Fibroblast of peridontal ligament (primary cell): ENCODE measurements around the gene AQP12B.

ENCODE experiments used
- DNase-seq: peaks from one replicate; pipeline ENCODE4 v3.0.0-alpha.2; 2010; ENCODE audit errors: extremely low read depth

Gene AQP12B

DNA sequence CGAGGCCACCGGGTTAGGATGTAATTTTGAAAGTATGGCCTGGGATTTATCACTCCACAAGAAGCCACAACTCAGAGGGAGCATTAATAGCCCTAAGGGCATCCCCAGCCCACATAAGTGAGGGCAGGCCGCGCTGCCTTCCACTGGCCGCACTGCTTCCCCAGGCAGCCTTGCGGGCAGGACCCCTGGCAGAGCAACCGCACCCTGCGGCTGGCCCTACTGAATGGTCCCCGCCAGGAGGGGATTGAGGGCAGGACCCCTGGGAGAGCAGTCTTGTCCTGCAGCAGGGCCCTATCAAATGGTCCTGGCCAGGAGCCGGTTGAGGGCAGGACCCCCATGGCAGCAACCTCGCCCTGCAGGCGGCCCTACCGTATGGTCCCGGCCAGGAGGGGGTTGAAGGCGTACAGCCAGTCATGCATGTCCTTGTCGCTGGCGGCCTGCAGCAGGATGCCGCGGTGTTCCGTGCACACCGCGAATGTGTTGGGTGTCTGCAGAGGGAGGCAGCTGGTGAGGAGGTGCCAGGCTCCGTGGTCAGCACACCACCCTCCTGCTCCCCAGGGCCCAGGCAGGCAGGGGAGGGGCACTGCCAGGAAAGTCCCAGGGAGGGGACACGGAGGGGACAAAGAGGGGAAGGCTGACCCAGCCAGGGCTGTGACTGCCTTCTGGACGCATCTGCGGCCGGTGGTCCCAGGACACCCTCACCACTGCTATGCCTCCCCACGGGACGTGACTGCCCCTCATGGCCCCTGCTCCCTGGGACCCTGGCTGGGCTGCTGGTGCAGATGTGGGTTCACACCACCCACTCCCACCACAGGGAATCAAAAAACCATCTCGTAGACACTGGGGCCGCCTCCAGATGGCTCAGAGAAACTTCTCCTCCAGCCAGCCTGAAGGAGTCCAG is 35.2 kb upstream of the AQP12B start:
- DNase-seq, result no peak

DNA sequence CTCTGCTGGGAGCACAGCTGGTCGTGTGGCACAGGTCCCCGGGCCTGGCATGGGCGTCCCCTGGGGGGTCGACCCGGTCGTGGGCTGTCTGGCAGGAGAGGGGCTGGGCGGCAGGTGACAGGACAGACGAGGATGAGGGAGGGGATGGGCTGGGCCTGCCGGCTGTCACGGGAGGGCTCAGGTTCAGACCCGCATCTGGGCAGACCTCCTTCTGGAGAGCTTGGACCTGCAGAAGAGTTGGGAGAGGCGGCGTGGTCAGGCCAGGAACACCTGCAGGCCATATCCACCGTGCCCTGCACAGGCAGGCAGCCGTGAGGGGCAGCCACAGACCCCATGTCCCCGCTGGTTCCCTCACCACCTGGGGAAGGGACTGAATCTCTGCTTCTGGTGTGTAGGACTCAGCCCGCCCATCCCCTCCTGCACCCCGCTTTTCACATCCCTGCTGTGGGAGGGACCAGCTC is 34.5 kb upstream of the AQP12B start:
- no peak for DNase-seq

DNA sequence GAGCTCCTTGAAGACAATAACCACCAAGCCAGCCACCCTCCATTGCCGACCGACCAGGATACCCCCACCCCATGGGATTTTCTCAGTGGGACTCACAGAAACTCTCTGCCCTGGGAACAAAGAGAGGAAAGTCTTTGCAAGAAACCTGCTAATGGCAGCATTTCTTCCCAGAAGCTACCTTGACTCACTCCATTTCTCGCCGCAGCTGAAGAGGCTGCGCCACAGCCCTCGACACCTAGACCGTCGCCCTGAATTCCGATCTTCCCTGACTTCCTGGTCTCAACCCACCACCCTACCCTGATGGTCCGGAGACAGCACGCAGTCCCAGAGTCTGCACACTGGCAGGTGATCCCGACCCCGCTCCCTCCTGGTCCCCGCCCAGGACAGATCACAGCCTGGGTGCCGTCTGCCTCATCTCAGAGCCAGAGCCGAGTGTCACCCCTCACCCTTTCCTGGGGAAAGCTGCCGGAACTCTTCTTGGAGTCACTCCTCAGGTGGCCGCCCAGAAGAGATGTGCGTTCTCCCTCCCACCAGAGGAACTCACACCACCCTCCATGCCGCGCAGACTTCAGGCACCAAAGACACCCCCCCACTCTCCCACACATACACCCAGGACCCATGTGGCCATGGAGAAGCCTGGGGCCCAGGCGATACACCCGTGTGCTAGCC is 33.6 kb upstream of the AQP12B start:
- no peak for DNase-seq

DNA sequence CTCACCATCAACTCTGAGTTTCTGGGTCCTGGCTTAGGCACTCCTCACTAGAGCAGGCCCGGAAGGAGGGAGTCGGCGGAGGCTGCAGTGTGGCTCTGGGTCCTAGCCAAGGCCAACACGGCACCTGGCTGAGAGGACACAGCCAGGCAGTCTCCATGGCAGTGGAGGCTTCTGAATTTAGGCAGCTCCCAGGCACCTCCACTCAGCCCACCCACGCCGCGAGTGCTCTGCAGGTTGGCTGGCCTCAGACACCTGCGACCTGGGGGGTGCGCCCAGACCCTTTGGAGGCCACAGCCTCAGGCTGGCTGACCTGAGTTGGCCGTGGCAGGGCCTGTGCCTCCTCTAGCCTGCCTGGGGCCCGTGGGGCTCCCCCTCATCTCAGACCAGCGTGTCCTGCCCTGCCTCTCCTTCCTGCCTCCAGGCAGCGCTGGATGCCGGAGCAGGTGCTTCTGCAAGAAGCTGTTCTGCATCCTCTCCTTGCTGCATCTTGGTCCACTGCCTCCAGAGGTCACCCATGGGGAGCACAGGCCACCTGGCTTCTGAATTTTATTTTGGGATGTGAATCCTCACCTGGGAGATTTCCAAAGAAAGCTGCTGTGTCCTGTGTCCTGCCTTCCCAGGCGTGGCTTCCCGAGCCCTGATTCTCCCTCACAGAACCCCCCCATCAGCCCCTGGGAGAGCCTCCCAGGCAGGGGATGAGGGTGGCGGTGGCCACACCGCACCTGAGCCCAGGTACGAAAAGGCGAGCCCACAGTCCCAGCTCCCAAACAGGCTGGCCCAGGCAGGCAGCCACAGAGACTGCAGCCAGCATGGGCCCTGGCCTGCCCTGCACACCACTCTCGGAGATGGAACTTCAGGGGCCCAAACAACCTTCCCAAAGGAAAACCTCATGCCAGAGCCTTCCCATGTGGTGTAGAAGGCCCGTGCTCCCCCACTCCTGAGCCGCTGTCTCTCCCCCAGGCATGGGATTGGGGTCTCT is 32.4 kb upstream of the AQP12B start:
- no peak for DNase-seq

DNA sequence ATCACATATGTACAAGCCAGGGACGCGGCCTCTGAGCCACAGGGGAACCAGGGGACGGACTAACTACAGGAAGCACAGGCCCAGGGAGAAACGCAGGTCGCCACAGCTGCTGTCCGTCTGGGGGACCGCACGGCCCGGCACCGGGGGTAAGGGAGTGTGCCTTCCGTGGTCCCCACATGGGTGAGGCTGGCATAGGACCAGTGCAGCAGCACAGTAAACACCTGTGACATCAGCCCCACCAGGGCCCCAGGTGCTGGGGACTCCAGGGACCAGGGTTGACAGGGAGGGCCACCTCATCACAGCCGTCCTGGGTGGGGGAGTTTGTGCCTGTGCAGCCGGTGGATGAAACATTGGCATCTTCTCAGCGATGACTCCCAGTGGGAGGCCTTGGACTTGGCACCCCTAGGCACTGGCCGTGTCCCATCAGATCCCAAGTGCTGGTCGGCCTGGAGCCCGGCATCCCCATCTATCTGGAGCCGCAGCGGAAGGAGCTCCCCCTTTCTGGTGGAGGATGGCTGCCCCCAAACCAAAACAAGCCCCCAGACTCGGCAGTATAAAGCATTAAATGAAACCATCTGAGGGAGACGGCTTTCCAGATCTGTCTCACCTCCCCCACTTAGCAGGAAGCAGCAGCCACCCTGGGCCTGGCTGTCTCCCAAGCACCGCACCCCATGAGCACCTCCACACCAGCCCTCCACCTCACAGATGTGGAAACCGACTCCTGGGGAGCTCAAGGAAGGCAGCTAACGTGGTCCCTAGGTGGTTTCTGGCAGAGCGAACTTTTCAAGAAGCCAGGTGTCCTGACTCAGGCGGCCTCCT is 31.5 kb upstream of the AQP12B start:
- DNase-seq, result no peak

DNA sequence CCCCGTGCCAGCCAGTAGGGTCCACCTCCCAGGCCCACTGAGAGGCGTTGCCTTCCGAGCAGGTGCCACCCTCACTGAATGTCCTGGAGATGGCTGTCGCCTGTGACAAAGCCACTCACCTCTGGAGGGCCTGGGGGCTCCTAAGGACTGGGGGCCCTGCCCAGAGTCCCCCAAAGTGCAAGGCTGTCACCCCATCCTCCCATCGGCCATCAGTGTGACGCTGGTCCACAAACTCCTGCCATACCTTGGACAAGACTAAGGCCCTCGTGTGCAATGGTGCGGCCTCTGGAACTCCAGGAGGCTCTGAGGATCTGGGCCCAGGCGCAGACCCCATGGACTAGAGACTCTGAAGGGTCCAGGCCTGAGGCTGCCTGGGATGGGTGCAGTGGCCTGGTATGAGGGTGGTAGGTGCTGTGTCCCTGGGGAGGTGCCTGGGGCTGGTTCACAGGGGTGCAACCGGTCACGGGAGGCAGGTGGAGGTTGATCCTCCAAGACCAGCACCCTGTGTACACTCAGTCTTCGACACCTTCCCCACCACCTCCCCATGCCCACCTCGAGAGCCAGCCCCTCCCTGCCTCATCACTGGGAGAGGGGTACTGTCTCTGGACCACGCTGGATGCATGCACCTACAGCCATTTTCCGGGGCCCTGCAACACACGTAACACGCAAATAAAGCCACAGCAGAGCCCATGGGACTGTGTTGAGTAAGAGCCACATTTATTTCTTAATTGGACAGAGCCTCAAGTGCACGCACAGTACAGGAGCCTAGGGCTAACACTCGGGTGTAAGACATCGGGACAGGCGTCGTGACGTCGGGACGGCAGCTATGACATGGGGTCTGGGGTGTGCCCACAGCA is 30.6 kb upstream of the AQP12B start:
- DNase-seq, result no peak

DNA sequence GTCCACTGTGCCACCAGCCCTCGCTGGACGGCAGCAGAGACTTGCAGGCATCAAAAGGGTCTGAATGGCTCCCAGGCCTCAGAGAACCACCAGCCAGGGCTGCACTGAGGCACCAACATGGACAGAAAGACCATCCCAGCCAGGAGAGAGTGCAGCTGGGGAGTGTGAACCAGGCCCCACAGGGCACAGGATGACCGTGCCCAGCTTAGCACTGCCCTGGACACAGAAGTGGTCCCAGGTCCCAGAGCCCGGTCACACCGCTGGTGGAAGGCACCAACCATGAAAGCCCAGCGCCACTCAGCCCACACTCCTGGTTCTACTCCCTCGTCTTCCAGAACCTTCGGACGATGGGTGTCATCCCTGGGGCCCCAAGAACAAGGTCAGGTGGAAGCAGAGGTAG is 29.4 kb upstream of the AQP12B start:
- DNase-seq, result no peak

DNA sequence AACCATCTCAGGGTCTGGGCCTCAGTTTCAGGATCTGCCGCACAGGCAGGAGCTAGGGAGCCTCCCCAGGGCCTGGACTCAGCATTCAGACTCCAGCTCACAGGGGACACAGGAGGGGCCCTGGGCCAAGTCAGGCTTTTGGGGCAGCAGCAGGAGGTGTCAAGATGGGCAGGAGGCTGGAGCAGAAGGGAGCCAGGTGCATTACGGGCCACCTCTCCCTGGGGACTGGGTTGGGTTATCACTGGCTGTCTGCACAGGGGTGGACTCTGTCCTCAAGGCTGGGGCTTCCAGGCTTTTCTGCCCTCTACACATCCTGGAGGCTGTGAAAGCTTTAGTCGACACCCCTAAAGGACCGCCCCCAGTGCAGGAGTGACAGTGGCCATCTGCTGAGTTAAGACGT is 29.0 kb upstream of the AQP12B start:
- no peak for DNase-seq

DNA sequence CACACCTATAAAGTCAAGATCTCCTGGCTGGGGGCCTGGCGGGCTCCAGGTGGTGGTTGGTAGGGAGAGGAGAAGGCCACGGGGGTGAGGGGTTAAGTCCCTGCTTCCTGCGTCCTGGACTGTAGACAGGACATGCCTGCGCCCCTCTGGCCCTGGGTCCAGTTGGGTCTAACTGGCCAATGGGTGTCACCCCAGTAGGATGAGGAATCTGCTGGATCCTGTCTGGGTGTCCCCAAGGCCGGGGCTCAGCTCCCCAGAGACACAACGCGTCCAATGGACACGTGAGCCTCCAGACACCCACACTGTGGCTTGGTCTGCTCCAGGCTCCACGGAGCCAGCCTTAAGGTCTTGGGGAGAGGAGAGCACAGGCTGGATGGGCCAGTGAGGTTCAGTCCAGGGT is 28.6 kb upstream of the AQP12B start:
- no peak for DNase-seq

DNA sequence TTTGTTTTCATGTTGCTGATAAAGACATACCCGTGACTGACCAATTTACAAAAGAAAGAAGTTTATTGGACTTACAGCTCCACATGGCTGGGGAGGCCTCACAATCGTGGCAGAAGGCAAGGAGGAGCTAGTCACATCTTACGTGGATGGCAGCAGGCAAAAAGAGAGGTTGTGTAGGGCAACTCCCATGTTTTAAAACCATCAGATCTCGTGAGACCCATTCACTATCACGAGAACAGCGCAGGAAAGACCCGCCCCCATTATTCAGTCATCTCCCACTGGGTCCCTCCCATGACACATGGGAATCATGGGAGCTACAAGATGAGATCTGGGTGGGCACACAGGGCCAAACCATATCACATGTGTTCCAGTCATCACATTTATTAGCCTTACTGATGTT is 25.8 kb upstream of the AQP12B start:
- DNase-seq, result no peak

DNA sequence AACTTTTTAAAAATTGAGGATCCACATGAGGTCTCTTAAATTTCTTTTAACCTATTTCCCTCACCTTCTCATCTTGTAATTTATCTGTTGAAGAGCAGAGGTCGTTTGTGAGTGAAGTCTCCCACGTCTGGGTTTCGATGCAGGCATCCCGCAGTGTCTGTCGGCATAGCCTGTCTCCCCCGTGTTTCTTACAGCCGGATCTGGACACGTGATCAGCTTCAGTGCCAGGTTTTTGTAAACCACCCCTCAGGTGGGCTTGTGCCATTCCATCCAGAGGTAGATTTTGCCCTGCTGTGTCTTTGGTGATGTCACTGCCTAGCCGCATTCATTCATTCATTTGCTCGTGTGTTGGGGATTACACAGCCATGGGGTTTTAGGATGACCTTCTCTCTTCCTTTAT is 25.1 kb upstream of the AQP12B start:
- no peak for DNase-seq

DNA sequence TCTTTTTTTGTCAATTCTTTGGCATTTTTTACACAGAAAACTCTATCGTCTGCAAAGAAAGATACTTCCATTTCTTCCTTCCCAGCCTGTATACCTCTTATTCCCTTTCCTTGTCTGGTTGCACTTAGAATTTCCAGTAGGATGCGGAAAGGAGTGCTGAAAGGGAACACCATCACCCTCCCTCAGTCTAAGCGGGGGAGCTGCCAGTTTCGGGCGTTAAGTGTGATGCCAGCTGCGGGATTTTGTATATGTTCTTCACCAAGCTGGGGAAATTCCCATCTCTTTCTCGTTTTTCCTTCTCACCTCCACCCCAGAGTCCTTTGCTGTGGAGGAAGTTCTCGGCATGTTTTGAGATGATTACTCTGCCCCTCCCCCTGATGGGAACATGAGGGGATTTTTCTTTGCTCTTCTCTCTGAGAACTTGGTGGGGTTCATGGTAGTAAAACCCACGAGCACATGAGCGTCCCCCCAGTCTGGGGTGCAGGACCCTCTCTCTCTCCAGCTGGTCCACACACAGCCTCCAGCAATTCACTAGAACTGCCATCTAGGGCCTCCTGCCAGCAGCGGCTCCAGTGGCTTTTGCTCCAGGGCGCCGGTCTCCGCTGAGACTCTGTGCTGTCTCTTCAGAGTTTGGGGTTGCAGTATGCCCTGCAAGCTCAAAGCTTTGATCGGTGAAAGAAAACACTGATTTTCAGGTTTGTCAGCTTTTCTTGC is 24.5 kb upstream of the AQP12B start:
- no peak for DNase-seq

DNA sequence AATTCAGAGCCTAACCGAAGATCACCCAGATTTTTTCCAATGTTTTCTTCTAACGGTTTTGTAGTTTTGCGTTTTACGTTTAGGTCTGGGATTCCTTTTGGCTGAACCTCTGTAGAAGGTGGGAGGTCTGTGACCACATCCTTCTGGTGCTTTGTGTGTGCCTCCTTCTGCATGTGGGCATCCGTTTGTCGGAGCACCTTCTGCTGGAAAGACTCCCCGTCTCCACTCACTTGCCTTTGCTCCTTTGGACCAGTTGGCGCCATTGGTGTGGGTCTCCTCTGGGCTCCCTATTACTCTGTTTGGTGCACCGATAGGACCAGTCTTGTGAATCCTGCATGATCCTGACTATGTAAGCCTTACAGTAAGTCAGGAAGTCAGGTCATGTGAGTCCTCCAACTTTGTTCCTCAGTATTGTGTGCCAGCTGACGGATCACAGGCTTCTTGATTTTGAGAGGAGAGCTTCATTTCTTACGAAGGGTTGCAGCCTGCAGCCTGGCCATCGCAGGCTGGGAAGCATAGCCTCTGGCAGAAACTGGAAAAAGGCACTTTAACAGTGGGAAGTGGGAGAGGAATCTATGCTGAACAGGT is 22.6 kb upstream of the AQP12B start:
- DNase-seq, result no peak

DNA sequence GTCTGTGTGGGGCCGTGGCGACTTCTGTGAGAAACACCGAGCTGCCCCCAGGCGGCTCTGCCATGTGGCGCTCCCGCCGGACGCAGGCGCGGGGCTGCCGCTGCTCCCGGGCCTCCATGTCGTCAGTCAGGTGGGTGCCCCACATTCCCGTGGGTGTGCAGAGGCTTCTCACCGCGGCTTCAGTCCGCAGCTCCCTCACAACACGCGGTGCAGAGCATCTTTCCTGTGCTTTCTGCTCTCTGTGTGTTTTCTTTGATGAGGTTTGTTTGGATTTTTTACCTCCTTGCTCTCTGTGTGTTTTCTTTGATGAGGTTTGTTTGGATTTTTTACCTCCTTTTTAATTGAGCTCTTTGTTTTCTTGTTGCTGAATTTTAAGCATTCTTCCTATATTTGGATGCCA is 22.0 kb upstream of the AQP12B start:
- DNase-seq, result no peak

DNA sequence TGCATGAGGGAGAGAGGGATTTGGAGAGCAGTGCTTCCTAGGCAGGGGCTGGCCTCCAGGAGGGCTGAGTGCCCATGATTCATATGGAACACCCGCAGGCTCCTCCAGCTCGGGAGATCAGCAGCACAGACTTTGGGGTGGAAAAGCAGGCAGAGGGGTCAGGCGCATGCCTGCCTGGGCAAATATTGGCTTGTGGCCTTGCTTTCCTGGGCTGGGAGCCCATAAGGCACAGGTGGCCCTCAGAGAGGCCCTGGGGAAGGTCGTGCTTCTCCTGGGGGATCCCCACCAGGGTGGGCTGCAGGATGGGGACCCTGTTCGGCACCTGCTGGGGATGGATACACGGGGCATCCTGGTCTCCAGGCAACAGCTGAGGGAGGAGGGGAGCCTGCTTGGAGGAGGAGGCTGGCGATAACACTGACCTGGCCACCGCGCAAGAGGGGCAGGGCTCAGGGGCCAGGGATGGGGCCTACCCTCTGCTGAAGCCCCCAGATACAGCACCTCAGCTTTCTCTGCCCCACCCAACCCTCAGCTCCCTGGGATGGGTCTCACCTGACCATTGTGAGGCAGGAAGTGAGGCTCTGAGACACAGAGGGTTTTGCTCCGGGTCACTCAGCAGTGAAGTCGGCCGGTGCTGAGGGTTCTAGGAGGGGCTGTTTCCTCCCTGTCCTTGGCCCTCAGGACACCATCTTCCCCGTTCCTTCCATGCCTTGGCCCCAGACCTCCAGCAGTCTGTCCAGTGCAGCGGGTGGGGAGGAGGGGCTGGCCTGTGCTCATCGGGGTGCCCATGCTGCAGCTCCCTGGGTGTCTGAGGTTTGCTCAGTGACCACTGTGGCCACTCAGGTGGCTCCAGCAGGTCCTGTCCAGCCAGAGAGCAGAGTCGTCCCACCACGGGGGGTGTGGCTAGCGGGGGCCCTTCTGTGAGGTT is 21.0 kb upstream of the AQP12B start:
- no peak for DNase-seq

DNA sequence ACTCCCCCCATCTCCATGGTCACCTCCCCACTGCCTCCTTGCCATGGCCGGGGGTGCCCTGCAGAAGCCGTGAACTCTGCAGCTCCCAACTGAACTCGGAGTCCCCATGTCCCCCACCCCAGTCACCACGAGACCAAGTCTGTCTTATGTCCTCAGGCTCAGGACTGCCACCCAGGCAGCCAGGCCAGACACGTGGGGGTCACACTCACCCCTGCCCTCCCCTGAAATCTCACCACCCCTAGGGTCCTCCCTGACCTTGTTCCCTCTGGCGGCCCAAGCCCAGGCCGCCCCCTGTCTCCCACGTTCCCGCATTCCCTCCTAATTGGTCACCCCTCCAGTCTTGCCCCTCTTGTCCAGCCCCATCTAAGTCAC is 19.9 kb upstream of the AQP12B start:
- no peak for DNase-seq

DNA sequence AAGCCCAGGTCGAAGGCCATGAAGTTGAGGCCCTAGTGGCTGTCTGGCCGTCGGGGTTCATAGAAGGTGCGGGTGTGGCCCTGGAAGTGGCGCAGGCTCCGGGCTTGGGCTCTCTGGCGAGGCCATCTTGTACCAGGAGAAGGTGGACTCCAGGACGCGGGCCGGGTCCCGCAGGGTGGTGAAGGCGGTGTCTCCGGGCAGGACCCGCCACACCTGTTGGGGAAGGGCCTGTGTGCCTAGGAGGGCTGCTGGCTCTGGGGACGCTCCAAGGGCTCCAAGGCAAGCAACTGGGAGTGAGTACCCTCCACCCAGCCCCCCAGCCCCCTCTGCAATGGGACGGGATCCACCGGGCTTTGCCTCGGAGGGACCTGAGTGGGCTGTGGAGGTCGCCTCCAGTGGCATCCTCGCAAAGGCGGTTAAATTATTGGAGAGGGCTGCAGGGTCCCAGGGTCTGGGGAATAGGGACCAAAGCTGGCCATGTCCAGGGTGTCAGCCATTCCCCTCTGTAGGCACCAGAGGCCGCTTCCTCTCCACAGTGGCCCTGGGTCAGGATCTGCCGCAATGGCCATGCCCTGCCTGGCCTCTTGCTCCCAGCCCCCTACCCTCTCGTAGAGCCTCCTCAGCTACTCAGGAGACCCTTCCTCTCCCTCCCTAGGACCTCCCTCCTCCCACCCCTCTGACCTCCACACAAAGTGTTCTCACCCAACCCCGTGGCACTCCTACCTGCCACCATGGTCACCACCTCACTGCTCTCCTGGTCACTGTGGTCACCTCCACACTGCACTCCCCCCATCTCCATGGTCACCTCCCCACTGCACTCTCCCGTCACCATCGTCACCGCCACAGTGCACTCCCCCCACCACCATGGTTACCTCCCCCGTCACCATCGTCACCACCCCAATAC is 19.3 kb upstream of the AQP12B start:
- no peak for DNase-seq
